GM18519 (cell line): ENCODE data around the gene CYTL1.
"Not testable (repeated sequence)": the region's sequence is repeated elsewhere in the genome, so short reads cannot be mapped to it uniquely, and the experiment has no call there.

ENCODE experiments used
- ATAC-seq: cut with Tn5 transposase; IDR thresholded peaks from one replicate; pipeline ENCODE4 v1.9.1; 2021; ENCODE audit warnings: mild to moderate bottlenecking, moderate library complexity; ENCODE audit not compliant: unreplicated experiment, low FRiP score

CYTL1 gene, protein sequence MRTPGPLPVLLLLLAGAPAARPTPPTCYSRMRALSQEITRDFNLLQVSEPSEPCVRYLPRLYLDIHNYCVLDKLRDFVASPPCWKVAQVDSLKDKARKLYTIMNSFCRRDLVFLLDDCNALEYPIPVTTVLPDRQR

DNA sequence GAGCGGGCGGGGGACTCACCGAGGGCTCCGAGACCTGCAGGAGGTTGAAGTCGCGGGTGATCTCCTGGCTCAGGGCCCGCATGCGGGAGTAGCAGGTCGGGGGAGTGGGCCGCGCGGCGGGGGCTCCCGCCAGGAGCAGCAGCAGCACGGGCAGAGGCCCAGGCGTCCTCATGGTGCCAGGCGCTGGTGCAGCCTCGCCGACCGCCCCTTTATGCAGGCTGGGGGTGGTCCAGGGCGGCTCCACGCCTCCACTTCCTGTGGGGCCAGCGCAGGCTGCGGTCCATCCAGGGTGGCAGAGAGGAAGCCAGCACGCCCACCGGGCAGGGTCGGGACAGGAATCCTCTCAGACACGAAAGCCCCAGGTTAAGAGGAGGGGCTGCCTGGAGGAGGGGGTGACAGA, at the start of gene CYTL1:
CYTL1 (minus strand) TSS at position 185 of the 400 bp plus-strand sequence; CDS start at position 172, 13 bp downstream.
- ATAC-seq: no peak

DNA sequence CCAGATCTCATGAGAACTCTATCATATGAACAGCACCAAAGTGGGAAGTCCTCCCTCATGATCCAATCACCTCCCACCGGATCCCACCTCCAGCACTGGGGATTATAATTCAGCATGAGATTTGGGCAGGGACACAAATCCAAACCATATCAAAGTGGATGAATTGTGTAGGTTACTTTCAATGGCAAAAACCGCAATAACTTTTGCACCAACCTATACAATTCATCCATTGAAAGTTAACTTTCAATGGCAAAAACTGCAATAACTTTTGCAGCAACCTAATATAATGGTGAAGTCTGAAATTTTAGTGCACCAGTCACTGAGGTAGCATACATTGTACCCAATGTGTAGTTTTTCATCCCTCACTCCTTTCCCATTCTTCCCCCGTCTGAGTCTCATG, 48.6 kb upstream of the CYTL1 start:
- no peak for ATAC-seq

DNA sequence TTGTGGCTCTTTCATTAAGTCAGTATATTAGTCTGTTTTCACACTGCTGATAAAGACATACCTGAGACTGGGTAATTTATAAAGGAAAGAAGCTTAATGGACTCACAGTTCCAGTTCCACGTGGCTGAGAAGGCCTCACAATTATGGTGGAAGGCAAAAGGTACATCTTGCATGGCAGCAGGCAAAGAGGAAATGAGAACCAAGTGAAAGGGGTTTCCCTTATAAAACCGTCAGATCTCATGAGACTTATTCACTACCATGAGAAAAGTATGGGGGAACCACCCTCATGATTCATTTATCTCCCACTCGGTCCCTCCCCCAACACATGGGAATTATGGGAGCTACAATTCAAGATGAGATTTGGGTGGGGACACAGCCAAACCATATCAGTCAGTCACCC, 47.7 kb upstream of the CYTL1 start:
- ATAC-seq: not testable (repeated sequence)

DNA sequence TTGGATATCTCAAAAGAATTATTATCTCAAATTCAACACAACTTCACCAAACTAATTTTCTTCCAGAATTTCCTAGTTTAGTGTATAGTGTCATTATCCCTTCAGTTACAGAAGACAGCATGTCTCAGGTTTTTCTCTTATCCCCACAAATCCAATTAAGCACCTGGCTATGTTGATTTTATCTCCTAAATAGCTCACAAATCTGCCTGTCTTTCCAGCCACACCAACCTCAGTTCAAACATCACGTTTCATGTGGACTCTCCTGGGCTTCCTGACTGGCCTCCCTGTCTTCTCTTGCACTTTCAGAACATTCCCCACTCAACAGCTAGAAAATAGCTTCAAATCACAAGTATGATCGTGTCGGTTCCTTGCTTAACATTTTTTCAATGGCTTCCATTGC, 46.8 kb upstream of the CYTL1 start:
- ATAC-seq: no peak

DNA sequence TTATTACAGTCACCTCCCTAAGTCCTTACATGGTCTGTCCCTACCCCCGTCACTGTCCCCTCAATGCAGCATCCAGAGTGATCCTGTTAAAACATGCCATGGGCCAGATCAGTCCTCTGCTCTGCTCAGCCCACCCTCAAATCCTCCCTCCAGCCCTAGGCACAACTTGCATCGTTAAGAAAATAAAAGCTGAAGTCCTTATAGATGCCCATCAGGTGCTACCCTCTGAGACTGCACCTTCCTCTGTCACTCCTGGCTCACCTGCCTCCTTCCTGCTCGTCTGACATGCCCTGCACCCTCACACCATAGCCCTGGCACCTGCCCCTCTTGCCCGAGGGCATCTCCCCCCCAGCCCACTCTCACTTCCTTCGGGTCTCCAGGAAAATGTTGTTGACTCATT, 36.2 kb upstream of the CYTL1 start:
- no peak for ATAC-seq

DNA sequence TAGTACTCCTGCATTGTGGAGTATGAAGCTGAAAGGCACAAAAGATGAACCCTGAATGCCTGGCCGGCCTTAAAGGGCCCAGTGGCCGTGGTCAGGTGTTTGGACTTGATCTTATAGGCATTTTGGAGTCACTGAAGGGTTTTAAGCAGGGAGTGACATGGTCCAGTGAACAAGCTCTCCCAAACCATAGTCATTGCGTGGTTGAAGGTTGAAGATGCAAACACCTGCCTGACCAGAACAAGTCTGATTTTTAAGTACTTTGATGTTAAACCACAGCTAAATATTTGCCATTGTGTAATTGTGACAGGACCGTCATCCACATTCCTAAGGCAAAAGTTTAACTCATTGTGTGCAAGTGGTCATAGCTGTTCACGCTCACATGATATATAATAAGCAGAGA, 35.3 kb upstream of the CYTL1 start:
- no peak for ATAC-seq

DNA sequence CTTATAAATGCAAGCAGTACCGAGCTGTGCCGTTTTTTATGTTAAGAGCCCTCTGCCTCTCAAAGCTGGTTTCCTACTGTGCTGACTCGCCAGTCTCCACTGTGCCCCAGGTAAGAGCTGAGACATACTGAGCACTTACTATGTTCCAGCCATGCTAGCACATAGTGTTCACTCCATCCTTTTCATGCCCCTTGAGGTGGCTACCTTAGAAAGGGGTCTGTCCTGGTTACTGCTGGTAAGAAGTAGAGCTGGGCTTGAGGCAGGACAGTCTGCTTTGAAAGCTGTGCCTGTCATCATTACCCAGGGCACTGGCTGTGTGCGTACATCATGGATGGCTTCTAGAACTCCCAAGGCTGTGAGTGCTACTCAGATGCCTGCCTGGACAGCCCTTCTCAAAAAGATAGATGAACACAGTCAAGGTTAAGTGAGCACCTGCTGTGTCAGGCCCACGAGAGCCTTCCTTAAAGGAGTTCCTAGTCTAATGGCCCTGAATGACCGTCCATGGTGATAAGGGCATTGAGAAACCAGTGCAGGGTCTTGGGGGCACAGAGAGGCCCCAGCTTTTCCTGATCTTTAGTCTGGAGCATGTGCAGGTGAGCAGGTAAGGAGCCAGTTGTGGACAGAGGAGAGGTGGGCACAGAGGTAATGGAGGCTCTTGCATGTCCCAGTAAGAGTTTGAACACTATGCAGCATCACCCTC, 33.6 kb upstream of the CYTL1 start:
- no peak for ATAC-seq

DNA sequence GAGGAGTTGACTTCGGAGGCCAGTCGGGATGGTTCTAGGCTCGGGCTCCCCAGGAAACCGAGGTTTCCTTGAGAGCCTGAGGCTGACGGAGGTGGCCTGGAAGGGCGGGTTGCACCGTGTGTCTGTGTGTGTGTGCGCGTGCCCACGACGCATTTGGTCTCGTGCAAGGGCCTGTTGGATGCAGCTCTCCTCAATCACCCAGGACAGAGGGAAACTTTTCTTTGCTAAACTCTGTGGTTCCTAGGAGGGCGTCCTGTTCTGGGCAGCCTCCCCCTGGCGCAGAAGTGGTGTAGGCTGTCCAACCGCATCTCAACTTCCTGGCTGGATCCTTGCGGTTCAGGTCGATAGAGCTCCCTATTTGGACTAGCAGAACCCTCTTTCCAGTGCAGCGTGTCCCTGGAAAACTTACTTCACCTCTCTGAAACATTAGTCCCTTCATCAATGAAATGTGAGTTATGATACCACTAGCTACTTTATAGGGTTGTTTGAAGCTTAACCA, 33.0 kb upstream of the CYTL1 start:
- ATAC-seq: no peak

DNA sequence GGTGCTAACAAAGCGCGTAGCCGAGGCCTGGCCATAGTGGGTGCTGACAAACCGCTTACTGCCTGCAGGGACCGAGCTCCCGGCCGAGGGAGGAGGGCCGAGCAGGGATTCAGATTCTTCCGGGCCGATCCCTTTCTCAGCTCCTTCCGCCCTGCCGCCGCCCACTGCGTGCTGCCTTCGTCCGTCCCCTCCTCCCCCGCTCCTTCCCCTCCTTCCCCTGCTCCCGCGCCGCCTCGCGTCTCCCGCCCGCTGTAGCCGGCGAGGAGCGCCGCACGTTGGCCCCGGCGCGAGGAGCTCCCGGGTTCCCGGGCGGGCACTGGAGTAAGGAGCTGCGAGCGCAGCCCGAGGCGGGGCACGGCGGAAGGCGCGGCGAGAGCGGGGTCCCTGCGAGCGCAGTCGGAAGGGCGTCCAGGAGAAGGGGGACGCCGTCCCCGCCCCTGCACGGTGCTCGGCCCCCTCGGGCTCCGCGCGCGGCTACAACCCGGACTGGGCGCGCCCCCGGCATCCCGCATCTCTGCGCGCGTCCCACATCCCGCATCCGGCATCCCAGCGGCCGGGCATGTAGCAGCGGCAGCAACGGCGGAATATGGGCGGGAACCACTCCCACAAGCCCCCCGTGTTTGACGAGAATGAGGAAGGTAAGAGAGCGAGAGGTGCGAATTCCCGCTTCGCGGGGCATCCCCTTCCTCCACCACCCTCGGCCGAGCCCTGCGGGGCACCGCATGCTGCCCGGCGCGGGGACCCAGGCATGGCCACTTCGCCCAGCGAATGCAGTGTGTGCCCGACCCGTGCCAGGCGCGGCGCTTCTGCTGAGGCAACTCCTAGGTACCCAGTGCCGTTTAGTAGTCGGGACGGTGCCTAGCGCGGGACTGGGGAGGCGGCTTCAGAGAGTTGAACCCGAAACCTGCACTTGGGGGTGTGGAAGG, 32.3 kb upstream of the CYTL1 start, which contains the start of gene STK32B:
STK32B (plus strand) TSS at position 203 of the 926 bp plus-strand sequence.
- no peak for ATAC-seq

DNA sequence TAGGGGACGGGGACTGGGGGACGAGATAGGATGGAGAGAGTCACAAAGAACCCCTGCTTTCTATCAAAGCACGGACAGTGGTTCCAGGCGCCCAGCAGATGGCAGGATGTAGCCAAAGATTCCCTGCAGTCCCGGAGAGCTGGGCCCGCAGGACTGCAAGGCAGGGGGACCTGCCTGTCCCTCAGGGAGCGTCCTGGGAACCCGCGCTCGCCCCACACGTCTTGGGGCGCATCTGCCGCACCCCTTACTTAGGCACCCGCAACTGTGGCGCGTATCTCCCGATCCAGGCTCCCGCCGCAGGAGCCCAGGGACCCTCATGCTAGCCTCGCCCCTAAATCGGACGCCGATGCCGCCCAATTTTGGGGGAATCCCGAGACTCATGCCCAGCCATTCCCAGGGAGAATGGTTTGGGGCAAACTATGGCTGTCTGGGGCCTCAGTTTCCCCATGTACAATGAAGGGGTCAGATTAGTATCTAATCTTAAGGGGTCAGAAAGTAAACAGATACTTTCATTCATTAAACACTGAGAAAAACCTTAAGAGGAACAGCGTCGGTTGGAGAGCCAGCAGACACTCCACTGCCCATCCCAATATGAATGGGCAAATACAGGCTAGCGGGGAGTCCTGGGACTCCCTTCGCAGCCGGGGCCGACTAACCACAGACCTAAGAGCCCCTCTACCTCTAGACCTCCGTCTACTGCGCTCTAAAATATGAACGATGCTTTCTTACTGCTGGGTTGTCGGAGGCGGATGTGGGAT, 31.4 kb upstream of the CYTL1 start:
- ATAC-seq: no peak

DNA sequence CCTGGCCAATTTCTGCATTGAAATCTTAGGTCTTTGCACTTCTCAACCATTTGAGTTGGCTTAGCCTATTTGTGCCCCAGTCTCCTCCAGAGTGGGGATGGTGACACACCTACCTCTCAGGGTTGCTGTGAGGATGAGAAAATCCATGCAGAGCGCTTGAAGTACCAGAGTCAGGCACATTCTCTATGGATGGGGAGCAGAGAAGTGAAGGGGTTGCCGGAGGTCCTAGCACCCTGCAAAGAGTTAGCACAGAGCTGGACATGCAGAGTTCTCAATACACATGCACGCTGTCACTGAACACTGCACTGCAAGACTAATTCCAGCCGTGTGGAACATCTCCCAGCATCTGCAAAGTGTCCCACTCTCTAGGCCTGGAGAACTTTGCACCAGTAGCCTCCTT, 29.5 kb upstream of the CYTL1 start:
- no peak for ATAC-seq

DNA sequence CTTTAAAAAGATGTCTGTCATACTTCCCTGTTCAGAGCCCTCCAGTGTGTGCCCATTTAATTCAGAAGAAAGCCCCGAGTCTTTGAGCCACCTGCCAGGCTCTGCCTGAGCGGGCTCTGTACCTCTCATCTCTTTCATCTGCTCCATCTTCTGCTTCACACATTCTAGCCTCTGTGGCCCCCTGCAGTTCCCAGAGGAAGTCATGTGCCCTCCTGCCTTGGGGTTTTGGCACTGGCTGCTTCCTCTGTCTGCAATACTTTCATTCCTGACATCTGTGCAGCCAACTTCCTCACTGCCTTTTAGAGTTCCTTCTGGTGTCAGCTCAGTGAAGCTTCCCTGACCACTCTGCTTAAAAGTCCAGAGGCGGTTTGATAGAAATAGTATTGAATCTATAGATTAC, 25.8 kb upstream of the CYTL1 start:
- ATAC-seq: no peak

DNA sequence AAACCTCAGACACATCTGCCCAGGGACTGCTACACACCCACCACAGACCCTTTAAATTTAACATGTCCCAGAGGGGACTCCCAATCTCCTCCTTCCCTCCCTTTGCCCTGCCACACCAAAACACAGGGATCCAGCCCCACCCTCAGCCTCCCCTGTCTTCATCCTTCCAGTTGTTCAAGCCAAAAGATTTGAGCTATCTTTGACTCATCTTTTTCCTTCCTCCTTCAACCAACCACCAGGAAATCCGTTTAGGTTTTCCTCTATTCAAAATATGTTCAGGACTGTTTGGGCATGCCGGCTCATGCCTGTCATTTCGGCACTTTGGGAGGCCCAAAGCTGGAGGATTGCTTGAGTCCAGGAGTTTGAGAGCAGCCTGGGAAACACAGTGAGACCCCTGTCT, 25.1 kb upstream of the CYTL1 start:
- ATAC-seq: no peak

DNA sequence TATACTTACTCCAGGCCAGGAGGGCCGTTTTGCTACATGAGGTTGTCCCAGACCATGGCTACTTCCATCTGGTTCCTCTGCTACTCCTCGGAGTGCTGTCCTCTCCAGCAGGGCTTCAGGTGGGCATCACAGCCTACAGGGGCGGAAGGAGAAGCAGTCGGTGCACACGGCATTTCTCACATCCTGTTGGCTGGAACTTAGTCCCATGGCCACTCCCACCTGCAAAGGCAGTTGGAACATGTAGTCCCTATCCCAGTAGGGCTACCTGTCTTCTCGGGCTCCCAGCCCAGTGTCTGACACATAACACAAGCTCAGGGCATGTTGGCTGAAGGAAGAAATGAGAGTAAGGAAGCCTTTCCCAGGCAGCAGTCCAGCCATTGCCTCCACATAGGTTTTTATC, 24.3 kb upstream of the CYTL1 start:
- ATAC-seq: no peak

DNA sequence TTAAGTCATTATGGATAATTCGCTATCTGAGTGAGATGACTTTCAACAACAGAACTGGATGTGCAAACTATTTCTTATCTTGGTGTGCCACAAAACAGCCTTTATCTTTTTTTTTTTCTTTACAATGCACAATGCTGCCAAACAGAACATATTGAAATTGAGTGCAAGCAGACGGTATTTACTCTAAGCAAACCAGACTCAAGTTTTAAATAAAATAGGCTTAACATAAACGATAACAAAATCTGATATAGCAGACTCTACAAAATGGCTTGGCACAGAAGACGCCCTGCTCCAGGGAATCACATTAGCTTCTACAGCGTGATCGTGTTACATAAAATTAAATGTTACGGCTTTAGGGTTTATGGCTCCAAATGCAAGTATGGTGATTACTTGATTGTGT, 22.4 kb upstream of the CYTL1 start:
- no peak for ATAC-seq

DNA sequence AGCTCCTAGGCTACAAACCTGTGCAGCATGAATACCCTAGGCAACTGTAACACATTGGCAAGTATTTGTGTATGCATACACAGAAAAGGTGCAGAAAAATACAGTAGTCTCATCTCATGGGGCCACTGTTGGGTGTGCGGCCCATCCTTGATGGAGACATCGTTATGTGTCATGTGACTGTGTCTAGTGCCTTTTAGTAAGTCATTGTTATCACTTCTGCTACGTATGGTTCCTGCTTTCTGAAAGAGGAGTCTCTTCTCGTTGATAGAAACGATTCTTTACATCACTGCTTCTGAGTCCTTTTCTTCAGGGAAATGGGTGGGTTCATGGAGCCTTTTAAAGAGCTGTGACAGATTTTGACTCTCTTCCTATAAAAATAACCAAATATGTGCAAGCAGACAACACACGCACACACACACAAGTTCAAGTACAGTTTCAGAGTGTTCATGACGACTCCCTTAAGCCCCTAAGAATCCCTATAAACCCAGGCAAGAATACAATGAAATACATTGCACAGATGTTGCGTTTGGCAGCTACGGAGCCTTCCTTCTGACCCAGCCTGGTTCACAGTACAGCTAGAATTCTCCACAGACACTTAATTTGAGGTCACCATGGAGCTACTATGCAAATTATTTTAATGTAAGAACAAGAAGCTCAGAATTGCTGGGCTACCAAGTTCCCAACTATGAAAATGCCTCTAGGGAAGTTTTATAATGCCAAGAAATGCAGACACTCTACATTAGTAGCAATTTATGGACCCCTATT, 21.8 kb upstream of the CYTL1 start:
- ATAC-seq: no peak

DNA sequence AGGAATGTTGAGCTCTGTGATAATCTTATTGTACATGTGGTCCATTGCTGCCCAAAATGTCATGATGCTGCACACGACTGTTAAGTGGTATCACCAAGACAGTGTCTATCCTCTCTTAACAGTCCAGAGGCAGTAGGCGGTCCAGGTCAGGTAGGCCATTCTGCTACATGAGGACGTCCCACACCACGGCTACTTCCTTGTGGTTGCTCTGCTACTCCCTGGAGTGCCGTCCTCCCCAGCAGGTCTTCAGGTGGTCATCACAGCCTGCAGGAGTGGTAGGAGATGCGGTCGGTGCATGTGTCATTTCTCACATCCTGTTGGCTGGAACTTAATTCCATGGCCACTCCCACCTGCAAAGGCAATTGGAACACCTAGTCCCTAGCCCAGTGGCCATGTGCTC, 20.5 kb upstream of the CYTL1 start:
- ATAC-seq: no peak

DNA sequence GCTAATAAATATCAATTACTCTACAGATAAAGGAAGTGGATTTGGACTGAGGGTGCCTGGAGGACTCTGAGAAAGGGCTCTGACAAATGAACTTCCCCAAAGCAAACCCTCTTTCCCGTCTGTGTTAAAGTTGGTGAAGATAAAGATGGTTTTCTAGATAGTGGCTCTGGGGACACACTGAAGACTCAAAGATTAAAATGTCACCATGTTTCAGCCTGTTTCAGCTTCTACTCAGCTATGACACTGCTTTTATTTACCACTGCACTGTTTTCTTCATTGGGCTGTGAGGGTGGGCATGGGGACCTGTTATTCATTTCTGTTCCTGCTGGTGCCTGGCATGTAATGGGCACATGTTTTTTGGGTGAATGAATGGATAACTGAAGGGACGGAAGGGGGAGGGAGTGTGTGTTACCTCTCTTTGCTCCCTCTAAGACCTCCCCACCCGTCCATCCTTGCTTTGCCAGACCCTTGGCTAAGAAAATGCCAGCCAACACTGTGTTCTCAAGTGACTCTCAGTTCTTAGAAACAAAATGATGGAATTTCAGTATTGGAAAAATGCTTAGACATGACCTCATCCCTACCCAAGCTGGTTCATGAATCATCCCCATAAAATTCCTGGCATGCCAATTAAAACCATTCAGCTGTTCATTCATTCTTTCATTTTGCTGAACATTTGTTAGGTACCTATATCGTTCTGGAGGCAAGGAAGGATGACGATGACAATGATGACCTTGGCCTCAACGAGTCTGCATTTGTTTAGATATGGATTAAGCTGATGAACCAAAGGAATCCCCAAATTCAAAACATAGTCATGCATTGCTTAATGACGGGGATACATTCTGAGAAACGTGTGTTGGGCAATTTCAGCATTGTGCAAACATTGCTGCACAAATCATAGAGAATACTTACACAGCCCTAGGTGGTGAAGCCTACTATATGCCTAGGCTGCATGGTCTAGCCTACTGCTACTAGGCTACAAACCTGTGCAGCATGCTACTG, 18.6 kb upstream of the CYTL1 start:
- ATAC-seq: no peak

DNA sequence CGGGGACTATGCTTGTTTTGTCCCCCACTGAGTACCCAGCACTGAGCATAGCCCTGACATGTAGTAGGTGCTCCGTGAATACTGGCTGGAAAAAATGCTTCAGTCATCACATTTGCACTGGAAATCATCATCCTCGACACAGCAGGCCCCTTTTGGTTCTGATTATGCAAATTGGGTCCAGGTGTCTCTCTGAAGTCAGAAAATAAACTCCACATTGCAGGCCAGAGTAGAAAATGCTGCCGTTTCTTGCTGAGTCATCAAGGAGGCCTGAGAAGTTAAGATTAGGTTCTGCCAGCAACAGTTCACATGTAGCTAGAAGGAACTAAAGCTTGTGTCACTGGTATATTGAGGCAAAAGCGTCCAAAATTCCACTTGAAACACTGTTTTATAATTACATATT, 17.0 kb upstream of the CYTL1 start:
- no peak for ATAC-seq
